ENCODE measurements around the gene LRFN5.

Gene LRFN5

GRCh38 chr14:41609704-41610183 is 3.1 kb downstream of the LRFN5 start:
- no peak overlapping the region for H3K27ac ChIP-seq (ENCODE audit: low read length)
- H3K9ac ChIP-seq (ENCODE audit: low read length): no peak overlapping the region
- no peaks in the 10 kb centered on the region; the same call in 1 of the 2 replicates for H3K27me3 ChIP-seq (replicated peaks; ENCODE audit: insufficient read depth, low read length)
- H3K79me2 ChIP-seq (ENCODE audit: low read length): no peaks in the 10 kb centered on the region
- H2AFZ ChIP-seq (ENCODE audit: low read length): no peak overlapping the region
- H3K9me3 ChIP-seq (replicated peaks; ENCODE audit: insufficient read depth, low read length): no peaks in the 10 kb centered on the region
- no peak for DNase-seq
- no peak overlapping the region for H3K4me2 ChIP-seq (ENCODE audit: low read depth, low read length)
- H3K4me3 ChIP-seq (ENCODE audit: low read length): no peak overlapping the region
- TF ChIP-seq CTCF (IDR thresholded peaks at IDR 0.05; ENCODE audit: low read length): no peak
- TF ChIP-seq EZH2 (optimal IDR thresholded peaks at IDR 0.05; ENCODE audit: low read depth, low read length): no peak
- TF ChIP-seq EZH2phosphoT487 (IDR thresholded peaks at IDR 0.05; ENCODE audit: low read length): no peak
- H3F3A ChIP-seq (ENCODE audit: insufficient read depth, low read length): no peaks in the 10 kb centered on the region
- H3K4me1 ChIP-seq (ENCODE audit: low read length): no peaks in the 10 kb centered on the region
- H3K36me3 ChIP-seq (replicated peaks; ENCODE audit: insufficient read depth, low read length): no peaks in the 10 kb centered on the region
- H3K9me2 ChIP-seq (replicated peaks; ENCODE audit: insufficient read depth, low read length): no peaks in the 10 kb centered on the region
- no peaks in the 10 kb centered on the region for H4K20me1 ChIP-seq (ENCODE audit: insufficient read depth, low read length)

- H3K9ac ChIP-seq (ENCODE audit: low read length): no peak overlapping the region
- no peaks in the 10 kb centered on the region for H3F3A ChIP-seq (ENCODE audit: insufficient read depth, low read length)
- no peak for TF ChIP-seq EZH2phosphoT487 (IDR thresholded peaks at IDR 0.05; ENCODE audit: low read length)
- TF ChIP-seq EZH2 (optimal IDR thresholded peaks at IDR 0.05; ENCODE audit: low read depth, low read length): no peak
- TF ChIP-seq CTCF (IDR thresholded peaks at IDR 0.05; ENCODE audit: low read length): no peak
- no peaks in the 10 kb centered on the region for H3K9me2 ChIP-seq (replicated peaks; ENCODE audit: insufficient read depth, low read length)
- H3K79me2 ChIP-seq (ENCODE audit: low read length): no peaks in the 10 kb centered on the region
- no peaks in the 10 kb centered on the region for H3K4me1 ChIP-seq (ENCODE audit: low read length)
- H4K20me1 ChIP-seq (ENCODE audit: insufficient read depth, low read length): no peaks in the 10 kb centered on the region
- no peaks in the 10 kb centered on the region for H3K9me3 ChIP-seq (replicated peaks; ENCODE audit: insufficient read depth, low read length)
- H3K27ac ChIP-seq (ENCODE audit: low read length): no peak overlapping the region
- no peak overlapping the region for H3K4me2 ChIP-seq (ENCODE audit: low read depth, low read length)
- no peak overlapping the region for H2AFZ ChIP-seq (ENCODE audit: low read length)
- H3K27me3 ChIP-seq (replicated peaks; ENCODE audit: insufficient read depth, low read length): no peaks in the 10 kb centered on the region
- H3K4me3 ChIP-seq (ENCODE audit: low read length): no peak overlapping the region
- no peaks in the 10 kb centered on the region for H3K36me3 ChIP-seq (replicated peaks; ENCODE audit: insufficient read depth, low read length)
- DNase-seq: no peak
Observed at GRCh38 chr14:41615011-41615595, 8.4 kb downstream of the LRFN5 start.

GRCh38 chr14:41623736-41624135 is 17.1 kb downstream of the LRFN5 start:
- H3K9me3 ChIP-seq (replicated peaks; ENCODE audit: insufficient read depth, low read length): no peaks in the 10 kb centered on the region
- H3K36me3 ChIP-seq (replicated peaks; ENCODE audit: insufficient read depth, low read length): no peaks in the 10 kb centered on the region
- H3K9me2 ChIP-seq (replicated peaks; ENCODE audit: insufficient read depth, low read length): no peaks in the 10 kb centered on the region
- no peak for DNase-seq
- H3K9ac ChIP-seq (ENCODE audit: low read length): no peak overlapping the region
- no peak overlapping the region for H3K4me2 ChIP-seq (ENCODE audit: low read depth, low read length)
- no peaks in the 10 kb centered on the region for H3K79me2 ChIP-seq (ENCODE audit: low read length)
- H3F3A ChIP-seq (ENCODE audit: insufficient read depth, low read length): no peaks in the 10 kb centered on the region
- no peak overlapping the region for H3K27ac ChIP-seq (ENCODE audit: low read length)
- H3K27me3 ChIP-seq (replicated peaks; ENCODE audit: insufficient read depth, low read length): no peaks in the 10 kb centered on the region
- TF ChIP-seq EZH2phosphoT487 (IDR thresholded peaks at IDR 0.05; ENCODE audit: low read length) (no peak), EZH2 (optimal IDR thresholded peaks at IDR 0.05; ENCODE audit: low read depth, low read length) (no peak), CTCF (IDR thresholded peaks at IDR 0.05; ENCODE audit: low read length) (no peak)
- no peaks in the 10 kb centered on the region for H4K20me1 ChIP-seq (ENCODE audit: insufficient read depth, low read length)
- no peak overlapping the region for H2AFZ ChIP-seq (ENCODE audit: low read length)
- no peaks in the 10 kb centered on the region for H3K4me1 ChIP-seq (ENCODE audit: low read length)
- H3K4me3 ChIP-seq (ENCODE audit: low read length): no peak overlapping the region

Measured in MM.1S (cell line).